DOHH2 (cell line): ENCODE data around the gene HNRNPLL.
"Not testable (repeated sequence)": the region's sequence is repeated elsewhere in the genome, so short reads cannot be mapped to it uniquely, and the experiment has no call there.

Experiments
- H3F3A ChIP-seq: fragments of 200-600 bp; sonication (generic), shearing (Covaris generic); 2 replicates; pipeline ENCODE4 v1.6.0; 2016; ENCODE audit warnings: antibody characterized with exemption, mild to moderate bottlenecking; ENCODE audit not compliant: control insufficient read depth, insufficient read depth
- H3K27ac ChIP-seq: fragments of 200-600 bp; sonication (generic); 2 replicates; pipeline ENCODE4 v1.5.1; 2014; ENCODE audit warnings: low read depth, mild to moderate bottlenecking, low read length, moderate library complexity
- H3K27me3 ChIP-seq: fragments of 200-600 bp; sonication (generic); 2 replicates; pipeline ENCODE4 v1.6.1; 2014; ENCODE audit warnings: mild to moderate bottlenecking, low read length, mixed read lengths; ENCODE audit not compliant: control insufficient read depth
- H3K36me3 ChIP-seq: fragments of 200-600 bp; sonication (generic); 2 replicates; pipeline ENCODE4 v1.6.1; 2014; ENCODE audit warnings: mild to moderate bottlenecking, low read length, moderate library complexity, mixed read lengths; ENCODE audit not compliant: control insufficient read depth
- H3K4me1 ChIP-seq: fragments of 200-600 bp; sonication (generic); 2 replicates; pipeline ENCODE4 v1.6.1; 2014; ENCODE audit warnings: mild to moderate bottlenecking, low read length, mixed read lengths; ENCODE audit not compliant: control insufficient read depth
- H3K4me2 ChIP-seq: fragments of 200-600 bp; sonication (generic); 2 replicates; pipeline ENCODE4 v1.6.0; 2014; ENCODE audit warnings: mild to moderate bottlenecking, low read length, moderate library complexity
- H3K4me3 ChIP-seq: fragments of 200-600 bp; sonication (generic); 2 replicates; pipeline ENCODE4 v1.5.1; 2014; ENCODE audit warnings: mild to moderate bottlenecking, low read length, mixed read lengths
- H3K79me2 ChIP-seq: fragments of 200-600 bp; sonication (generic); 2 replicates; pipeline ENCODE4 v1.6.1; 2014; ENCODE audit warnings: mild to moderate bottlenecking, low read length, mixed read lengths; ENCODE audit not compliant: control insufficient read depth
- H3K9me2 ChIP-seq: fragments of 200-600 bp; sonication (generic); replicated peaks from 2 replicates; pipeline ENCODE4 v1.6.1; 2014; ENCODE audit warnings: mild to moderate bottlenecking, low read length, mixed read lengths; ENCODE audit not compliant: control insufficient read depth
- H3K9me3 ChIP-seq: fragments of 200-600 bp; sonication (generic); 2 replicates; pipeline ENCODE4 v1.6.1; 2014; ENCODE audit warnings: antibody characterized with exemption, low read length, mixed read lengths; ENCODE audit not compliant: control insufficient read depth, insufficient read depth
- H4K20me1 ChIP-seq: fragments of 200-600 bp; sonication (generic); 2 replicates; pipeline ENCODE4 v1.6.0; 2014; ENCODE audit warnings: low read depth, mild to moderate bottlenecking, antibody characterized with exemption, low read length, moderate library complexity; ENCODE audit not compliant: control insufficient read depth, insufficient read depth
- EZH2phosphoT487 ChIP-seq: fragments of 200-600 bp; sonication (generic); IDR thresholded peaks from 2 replicates; pipeline ENCODE4 v1.6.1; 2017; ENCODE audit warnings: borderline replicate concordance, mild to moderate bottlenecking, antibody characterized with exemption, low read length, moderate library complexity, mixed read lengths
- TF ChIP-seq, protein P1 (sequence below): fragments of 200-600 bp; sonication (generic); IDR thresholded peaks from one replicate; pipeline ENCODE4 v1.5.1; 2014; ENCODE audit warnings: antibody characterized with exemption, mild to moderate bottlenecking, low read depth, low read length; ENCODE audit not compliant: poor library complexity, severe bottlenecking

Gene HNRNPLL

DNA sequence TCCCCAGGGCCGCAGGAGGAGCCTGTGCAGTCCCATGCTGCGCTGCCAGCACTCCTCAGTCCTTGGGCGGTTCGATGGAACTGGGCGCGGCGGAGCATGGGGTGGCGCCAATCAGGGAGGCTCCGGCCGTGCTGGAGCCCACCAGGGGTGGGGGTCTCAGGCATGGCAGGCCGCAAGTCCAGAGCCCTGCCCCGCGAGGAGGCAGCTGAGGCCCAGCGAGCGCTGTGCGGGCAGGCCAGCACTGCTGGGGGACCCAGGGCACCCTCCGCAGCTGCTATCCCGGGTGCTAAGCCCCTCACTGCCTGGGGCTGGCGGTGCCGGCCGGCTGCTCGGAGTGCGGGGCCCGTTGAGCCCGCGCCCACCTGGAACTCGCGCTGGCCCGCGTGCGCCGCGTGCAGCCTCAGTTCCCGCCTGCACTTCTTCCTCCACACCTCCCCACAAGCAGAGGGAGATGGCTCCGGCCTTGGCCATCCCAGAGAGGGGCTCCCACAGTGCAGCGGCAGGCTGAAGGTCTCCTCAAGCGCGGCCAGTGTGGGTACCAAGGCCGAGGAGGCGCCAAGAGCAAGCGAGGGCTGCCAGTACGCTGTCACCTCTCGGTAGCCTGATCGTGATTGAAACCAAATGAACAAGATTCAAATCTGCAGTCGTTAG, 40.4 kb upstream of the HNRNPLL start:
- Histone ChIP-seq H3F3A (no peaks in the 10 kb centered on the region), H3K27ac (no peak overlapping the region), H3K9me3 (no peaks in the 10 kb centered on the region), H3K9me2 (no peaks in the 10 kb centered on the region), H3K4me2 (no peak overlapping the region), H4K20me1 (no peaks in the 10 kb centered on the region), H3K27me3 (peaks cover 17% of the 10 kb centered on the region), H3K79me2 (no peaks in the 10 kb centered on the region), H3K4me3 (no peak overlapping the region), H3K4me1 (peaks cover 3% of the 10 kb centered on the region; the same call in 1 of the 2 replicates), H3K36me3 (no peaks in the 10 kb centered on the region)
- TF ChIP-seq EZH2phosphoT487 = no peak
- TF ChIP-seq, protein P1, sequence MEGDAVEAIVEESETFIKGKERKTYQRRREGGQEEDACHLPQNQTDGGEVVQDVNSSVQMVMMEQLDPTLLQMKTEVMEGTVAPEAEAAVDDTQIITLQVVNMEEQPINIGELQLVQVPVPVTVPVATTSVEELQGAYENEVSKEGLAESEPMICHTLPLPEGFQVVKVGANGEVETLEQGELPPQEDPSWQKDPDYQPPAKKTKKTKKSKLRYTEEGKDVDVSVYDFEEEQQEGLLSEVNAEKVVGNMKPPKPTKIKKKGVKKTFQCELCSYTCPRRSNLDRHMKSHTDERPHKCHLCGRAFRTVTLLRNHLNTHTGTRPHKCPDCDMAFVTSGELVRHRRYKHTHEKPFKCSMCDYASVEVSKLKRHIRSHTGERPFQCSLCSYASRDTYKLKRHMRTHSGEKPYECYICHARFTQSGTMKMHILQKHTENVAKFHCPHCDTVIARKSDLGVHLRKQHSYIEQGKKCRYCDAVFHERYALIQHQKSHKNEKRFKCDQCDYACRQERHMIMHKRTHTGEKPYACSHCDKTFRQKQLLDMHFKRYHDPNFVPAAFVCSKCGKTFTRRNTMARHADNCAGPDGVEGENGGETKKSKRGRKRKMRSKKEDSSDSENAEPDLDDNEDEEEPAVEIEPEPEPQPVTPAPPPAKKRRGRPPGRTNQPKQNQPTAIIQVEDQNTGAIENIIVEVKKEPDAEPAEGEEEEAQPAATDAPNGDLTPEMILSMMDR = no peak

DNA sequence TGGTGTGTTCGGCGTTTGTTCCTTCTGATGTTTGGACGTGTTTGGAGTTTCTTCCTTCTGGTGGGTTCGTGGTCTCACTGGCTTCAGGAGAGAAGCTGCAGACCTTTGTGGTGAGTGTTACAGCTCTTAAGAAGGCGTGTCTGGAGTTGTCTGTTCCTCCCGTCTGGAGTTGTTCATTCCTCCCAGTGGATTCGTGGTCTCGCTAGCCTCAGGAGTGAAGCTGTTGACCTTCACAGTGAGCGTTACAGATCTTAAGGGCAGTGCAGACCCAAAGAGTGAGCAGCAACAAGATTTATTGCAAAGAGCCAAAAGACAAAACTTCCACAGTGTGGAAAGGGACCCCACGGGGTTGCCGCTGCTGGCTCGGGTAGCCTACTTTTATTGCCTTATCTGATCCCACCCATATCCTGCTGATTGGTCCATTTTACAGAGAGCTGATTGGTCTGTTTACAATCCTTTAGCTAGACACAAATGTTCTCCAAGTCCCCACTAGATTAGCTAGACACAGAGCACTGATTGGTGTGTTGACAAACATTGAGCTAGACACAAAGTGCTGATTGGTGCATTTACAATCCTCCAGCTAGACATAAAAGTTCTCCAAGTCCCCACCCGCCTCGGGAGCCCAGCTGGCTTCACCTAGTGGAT, 39.8 kb upstream of the HNRNPLL start:
- not testable (repeated sequence) for H3F3A ChIP-seq, H3K36me3 ChIP-seq, H3K27ac ChIP-seq, H3K79me2 ChIP-seq, H3K9me3 ChIP-seq, H4K20me1 ChIP-seq, H3K9me2 ChIP-seq, H3K4me1 ChIP-seq, H3K4me2 ChIP-seq, H3K4me3 ChIP-seq
- H3K27me3 ChIP-seq = peaks cover 17% of the 10 kb centered on the region

GRCh38 chr2:38636069-38636468, 33.3 kb upstream of the HNRNPLL start:
- Histone ChIP-seq H3F3A (no peaks in the 10 kb centered on the region), H3K79me2 (no peaks in the 10 kb centered on the region), H3K27ac (no peak overlapping the region), H3K9me2 (no peaks in the 10 kb centered on the region), H3K4me1 (peaks cover 20% of the 10 kb centered on the region), H3K4me3 (no peak overlapping the region), H3K9me3 (no peaks in the 10 kb centered on the region), H3K27me3 (peaks cover 18% of the 10 kb centered on the region), H3K4me2 (no peak overlapping the region), H3K36me3 (no peaks in the 10 kb centered on the region), H4K20me1 (no peaks in the 10 kb centered on the region)
- TF ChIP-seq, protein P1 = no peak
- no peak for TF ChIP-seq EZH2phosphoT487

DNA sequence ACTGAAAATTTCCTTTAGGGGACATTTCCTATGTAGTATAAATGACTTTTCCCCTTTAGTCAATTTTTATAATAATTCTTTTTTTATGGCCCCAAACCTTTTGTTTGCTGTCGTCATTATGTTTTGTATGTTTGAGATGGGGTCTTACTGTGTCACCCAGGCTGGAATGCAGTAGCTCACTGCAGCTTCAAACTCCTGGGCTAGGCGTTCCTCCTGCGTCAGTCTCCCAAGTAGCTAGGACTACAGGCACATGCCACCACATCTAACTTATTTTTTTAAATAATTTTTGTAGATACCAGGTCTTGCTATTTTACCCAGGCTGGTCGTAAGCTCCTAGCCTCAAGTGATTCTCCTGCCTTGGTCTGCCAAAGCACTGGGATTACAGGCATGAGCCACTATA, 32.4 kb upstream of the HNRNPLL start:
- Histone ChIP-seq H3K4me2 (peak overlapping the region; percentile 33; the same call in 1 of the 2 replicates), H3K4me3 (no peak overlapping the region)
- TF ChIP-seq EZH2phosphoT487 = no peak
- TF ChIP-seq, protein P1 = no peak

More for the DNA sequence above, 32.4 kb upstream of the HNRNPLL start:
- Histone ChIP-seq H3K9me2 (no peaks in the 10 kb centered on the region), H3K27me3 (peaks cover 23% of the 10 kb centered on the region), H3F3A (no peaks in the 10 kb centered on the region), H3K79me2 (no peaks in the 10 kb centered on the region), H3K9me3 (no peaks in the 10 kb centered on the region), H3K4me1 (peaks cover 20% of the 10 kb centered on the region), H3K36me3 (no peaks in the 10 kb centered on the region), H4K20me1 (no peaks in the 10 kb centered on the region), H3K27ac (no peak overlapping the region)
